ENCODE measurements around the gene AHSP. TPM values are rescaled to one million over a fixed set of nuclear protein-coding genes. Genes with fewer than 3 reads are reported as not detected.

The AHSP gene, protein sequence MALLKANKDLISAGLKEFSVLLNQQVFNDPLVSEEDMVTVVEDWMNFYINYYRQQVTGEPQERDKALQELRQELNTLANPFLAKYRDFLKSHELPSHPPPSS
- total RNA-seq (2022; extraction: Qiagen RNA extraction; ENCODE audit: low read depth) = not detected in 5 replicates

DNA sequence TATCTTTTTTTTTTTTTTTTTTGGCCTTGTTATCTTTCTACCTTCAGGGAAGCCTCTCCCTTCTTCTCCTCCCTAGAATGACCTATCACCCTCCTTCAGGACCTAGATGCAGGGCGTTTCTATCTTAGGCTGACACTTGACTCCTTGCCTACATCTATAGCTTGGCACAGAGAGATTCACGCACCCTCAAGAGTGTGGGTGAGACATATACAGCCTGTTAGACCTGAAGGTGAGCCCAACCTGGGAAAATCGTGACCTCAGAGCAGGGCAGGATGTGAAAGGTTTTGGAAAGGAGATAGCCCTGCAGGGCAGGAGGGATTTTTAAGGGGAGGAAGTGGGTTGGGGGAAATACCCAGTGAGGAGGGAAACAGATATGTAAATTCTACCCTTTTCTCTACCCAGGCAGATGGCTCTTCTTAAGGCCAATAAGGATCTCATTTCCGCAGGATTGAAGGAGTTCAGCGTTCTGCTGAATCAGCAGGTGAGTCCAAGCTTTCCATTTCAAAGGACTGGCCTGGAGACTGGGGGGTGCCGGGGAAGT, at the start of gene AHSP:
AHSP (plus strand) TSS at position 167 of the 541 bp plus-strand sequence; CDS start at position 407, 240 bp downstream.

DNA sequence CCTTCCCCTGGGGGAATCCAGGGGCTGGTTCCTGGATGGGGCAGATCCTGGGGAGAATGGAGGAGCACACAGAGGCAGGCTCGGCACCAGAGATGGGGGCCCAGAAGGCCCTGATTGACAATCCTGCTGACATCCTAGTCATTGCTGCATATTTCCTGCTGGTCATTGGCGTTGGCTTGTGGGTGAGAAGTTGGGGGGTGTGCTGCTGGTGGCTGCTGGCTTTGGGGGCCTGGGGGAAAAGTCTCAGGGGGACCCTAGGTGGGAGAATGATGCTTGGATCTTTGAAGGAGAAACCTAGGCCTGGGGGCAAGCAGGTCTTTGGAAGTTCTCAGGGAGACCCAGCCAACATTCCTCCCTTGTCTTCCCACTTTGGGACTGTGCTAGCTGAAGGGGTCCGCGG, 44.6 kb upstream of the AHSP start, which contains the start of gene SLC5A2:
SLC5A2 (plus strand) TSS at position 43 of the 400 bp plus-strand sequence; CDS start at position 57, 14 bp downstream.

DNA sequence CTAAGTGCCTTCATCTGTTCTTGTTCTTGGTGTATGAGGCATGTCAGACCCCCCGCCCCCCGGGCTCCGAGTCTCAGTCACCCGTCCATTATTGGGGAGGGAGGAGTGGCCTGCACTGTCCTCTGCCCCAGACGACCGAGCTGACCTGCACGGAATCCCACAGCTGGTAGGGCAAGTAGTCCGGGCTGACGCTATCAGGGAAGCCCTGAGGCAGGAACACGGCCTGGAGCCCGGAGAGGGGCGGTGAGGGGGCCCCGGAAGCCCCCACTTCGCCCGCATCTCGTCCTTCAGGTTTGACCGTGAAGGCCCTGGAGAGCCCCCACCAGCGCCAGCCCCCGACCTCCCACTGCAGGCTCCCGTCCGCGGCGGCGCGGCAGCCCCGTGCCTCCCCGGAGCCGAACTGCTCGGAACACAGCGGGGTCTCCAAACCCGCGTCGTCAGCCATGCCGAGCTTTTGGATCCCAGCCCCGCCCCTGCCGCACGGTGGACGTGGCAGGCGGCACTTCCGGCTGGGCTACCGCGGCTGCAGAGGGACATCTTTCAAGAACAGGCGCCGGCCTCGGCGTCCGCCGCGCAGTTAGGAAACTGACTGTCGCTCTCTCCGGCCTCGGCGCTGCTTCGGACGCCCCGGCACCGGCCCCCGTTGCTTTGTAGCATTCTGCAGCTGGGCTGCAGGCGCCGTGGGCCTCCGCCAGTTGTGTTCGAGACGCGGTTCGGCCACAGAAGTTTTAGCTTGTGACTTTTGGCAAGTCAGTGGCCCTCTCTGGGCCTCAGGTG, 19.6 kb upstream of the AHSP start, which contains the start of gene RUSF1:
RUSF1 (minus strand) TSS at position 463 of the 777 bp plus-strand sequence; CDS start at position 445, 18 bp downstream.

Other genes with a start within 250 kb of the AHSP start
- gene ITGAX, start 172.7 kb upstream of the AHSP start, total RNA-seq (2022; extraction: Qiagen RNA extraction; ENCODE audit: low read depth) = 1.0 to 2.4 TPM (median 1.3 TPM) in 5 replicates
- 0.07 TPM in 1 of 5 replicates, not detected in the others for gene ITGAD, start 134.6 kb upstream of the AHSP start, total RNA-seq (2022; extraction: Qiagen RNA extraction; ENCODE audit: low read depth)
- not detected in 5 replicates for gene COX6A2, start 99.5 kb upstream of the AHSP start, total RNA-seq (2022; extraction: Qiagen RNA extraction; ENCODE audit: low read depth)
- gene ZNF843, start 85.1 kb upstream of the AHSP start, total RNA-seq (2022; extraction: Qiagen RNA extraction; ENCODE audit: low read depth) = 0.06 to 0.24 TPM (median 0.13 TPM) in 5 replicates
- gene ARMC5, start 68.4 kb upstream of the AHSP start, total RNA-seq (2022; extraction: Qiagen RNA extraction; ENCODE audit: low read depth) = 7.1 to 14.6 TPM (median 10.8 TPM) in 5 replicates
- 42.6 to 65.2 TPM (median 48.3 TPM) in 5 replicates for gene TGFB1I1, start 55.7 kb upstream of the AHSP start, total RNA-seq (2022; extraction: Qiagen RNA extraction; ENCODE audit: low read depth)
- 0.09 to 1.0 TPM (median 0.24 TPM) in 5 replicates for gene SLC5A2, start 44.8 kb upstream of the AHSP start, total RNA-seq (2022; extraction: Qiagen RNA extraction; ENCODE audit: low read depth)
- 40.2 to 51.2 TPM (median 48.8 TPM) in 5 replicates for gene RUSF1, start 19.5 kb upstream of the AHSP start, total RNA-seq (2022; extraction: Qiagen RNA extraction; ENCODE audit: low read depth)

Measured in A549 treated with GW870086 at 1 μM for 4 hours (cell line).